HS-27A (cell line): Measurements from ENCODE around the gene HOXC9.

Experiments used
- DNase-seq: peaks from one replicate; pipeline ENCODE4 v3.0.0-alpha.2; 2012; ENCODE audit warnings: low read depth, missing footprints

The HOXC9 gene

GRCh38 chr12:53988541-53989226 lies 11.3 kb upstream of the HOXC9 start:
- DNase-seq = no peak

- no peak for DNase-seq
Measured at GRCh38 chr12:53989227-53990113, 10.5 kb upstream of the HOXC9 start.

GRCh38 chr12:53990311-53991076 lies 9.5 kb upstream of the HOXC9 start:
- no peak for DNase-seq

- no peak for DNase-seq
Measured at GRCh38 chr12:53991077-53991460, 8.9 kb upstream of the HOXC9 start.

GRCh38 chr12:53992377-53992889 lies 7.5 kb upstream of the HOXC9 start:
- DNase-seq = no peak

GRCh38 chr12:53993162-53994008 lies 6.6 kb upstream of the HOXC9 start:
- no peak for DNase-seq

GRCh38 chr12:53994009-53994263 lies 6.0 kb upstream of the HOXC9 start:
- DNase-seq = no peak

- DNase-seq = no peak
Measured at GRCh38 chr12:53994264-53995001, 5.5 kb upstream of the HOXC9 start.

- DNase-seq = peak; percentile 42
Measured at GRCh38 chr12:53995002-53995377, 5.0 kb upstream of the HOXC9 start.

GRCh38 chr12:53995378-53996239 lies 4.4 kb upstream of the HOXC9 start:
- peak; percentile 58 for DNase-seq

- no peak for DNase-seq
Measured at GRCh38 chr12:53996240-53997203, 3.4 kb upstream of the HOXC9 start.

- no peak for DNase-seq
Measured at GRCh38 chr12:53997204-53998109, 2.5 kb upstream of the HOXC9 start.

GRCh38 chr12:53998110-53998899 lies 1.7 kb upstream of the HOXC9 start:
- no peak for DNase-seq

- no peak for DNase-seq
Measured at GRCh38 chr12:53998900-53999236, 1.1 kb upstream of the HOXC9 start.

- peak; percentile 59 for DNase-seq
Measured at GRCh38 chr12:53999559-54000115, 324 bp upstream of the HOXC9 start.

- no peak for DNase-seq
Measured at GRCh38 chr12:54001283-54002187, 1.6 kb downstream of the HOXC9 start.
